ENCODE data around the gene KDM8. TPM values are rescaled to one million over a fixed set of nuclear protein-coding genes. Genes with fewer than 3 reads are reported as not detected.
A peak's percentile ranks its signal among the peaks of the same experiment; 100 is the strongest.

The KDM8 gene
- total RNA-seq, 1 donor from 2014 or later = 9.6 TPM

GRCh38 chr16:27267037-27267677, 63.8 kb downstream of the KDM8 start:
- no peaks in the 10 kb centered on the region for H3K4me1 Mint-ChIP-seq (ENCODE audit: low read depth, unreplicated experiment)
- no peaks in the 10 kb centered on the region for H3K36me3 Mint-ChIP-seq (ENCODE audit: unreplicated experiment)
- TF ChIP-seq, protein P1, sequence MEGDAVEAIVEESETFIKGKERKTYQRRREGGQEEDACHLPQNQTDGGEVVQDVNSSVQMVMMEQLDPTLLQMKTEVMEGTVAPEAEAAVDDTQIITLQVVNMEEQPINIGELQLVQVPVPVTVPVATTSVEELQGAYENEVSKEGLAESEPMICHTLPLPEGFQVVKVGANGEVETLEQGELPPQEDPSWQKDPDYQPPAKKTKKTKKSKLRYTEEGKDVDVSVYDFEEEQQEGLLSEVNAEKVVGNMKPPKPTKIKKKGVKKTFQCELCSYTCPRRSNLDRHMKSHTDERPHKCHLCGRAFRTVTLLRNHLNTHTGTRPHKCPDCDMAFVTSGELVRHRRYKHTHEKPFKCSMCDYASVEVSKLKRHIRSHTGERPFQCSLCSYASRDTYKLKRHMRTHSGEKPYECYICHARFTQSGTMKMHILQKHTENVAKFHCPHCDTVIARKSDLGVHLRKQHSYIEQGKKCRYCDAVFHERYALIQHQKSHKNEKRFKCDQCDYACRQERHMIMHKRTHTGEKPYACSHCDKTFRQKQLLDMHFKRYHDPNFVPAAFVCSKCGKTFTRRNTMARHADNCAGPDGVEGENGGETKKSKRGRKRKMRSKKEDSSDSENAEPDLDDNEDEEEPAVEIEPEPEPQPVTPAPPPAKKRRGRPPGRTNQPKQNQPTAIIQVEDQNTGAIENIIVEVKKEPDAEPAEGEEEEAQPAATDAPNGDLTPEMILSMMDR (IDR thresholded peaks at IDR 0.05; ENCODE audit: partially characterized antibody, unreplicated experiment) = no peak
- H3K27ac Mint-ChIP-seq (ENCODE audit: unreplicated experiment) = no peak overlapping the region
- peak overlapping the region; percentile 39 for H3K4me3 Mint-ChIP-seq (ENCODE audit: unreplicated experiment)
- no peak for DNase-seq
- peaks cover 2% of the 10 kb centered on the region for H3K27me3 Mint-ChIP-seq (ENCODE audit: unreplicated experiment)
- H3K9me3 Mint-ChIP-seq (ENCODE audit: unreplicated experiment) = peaks cover 3% of the 10 kb centered on the region

DNA sequence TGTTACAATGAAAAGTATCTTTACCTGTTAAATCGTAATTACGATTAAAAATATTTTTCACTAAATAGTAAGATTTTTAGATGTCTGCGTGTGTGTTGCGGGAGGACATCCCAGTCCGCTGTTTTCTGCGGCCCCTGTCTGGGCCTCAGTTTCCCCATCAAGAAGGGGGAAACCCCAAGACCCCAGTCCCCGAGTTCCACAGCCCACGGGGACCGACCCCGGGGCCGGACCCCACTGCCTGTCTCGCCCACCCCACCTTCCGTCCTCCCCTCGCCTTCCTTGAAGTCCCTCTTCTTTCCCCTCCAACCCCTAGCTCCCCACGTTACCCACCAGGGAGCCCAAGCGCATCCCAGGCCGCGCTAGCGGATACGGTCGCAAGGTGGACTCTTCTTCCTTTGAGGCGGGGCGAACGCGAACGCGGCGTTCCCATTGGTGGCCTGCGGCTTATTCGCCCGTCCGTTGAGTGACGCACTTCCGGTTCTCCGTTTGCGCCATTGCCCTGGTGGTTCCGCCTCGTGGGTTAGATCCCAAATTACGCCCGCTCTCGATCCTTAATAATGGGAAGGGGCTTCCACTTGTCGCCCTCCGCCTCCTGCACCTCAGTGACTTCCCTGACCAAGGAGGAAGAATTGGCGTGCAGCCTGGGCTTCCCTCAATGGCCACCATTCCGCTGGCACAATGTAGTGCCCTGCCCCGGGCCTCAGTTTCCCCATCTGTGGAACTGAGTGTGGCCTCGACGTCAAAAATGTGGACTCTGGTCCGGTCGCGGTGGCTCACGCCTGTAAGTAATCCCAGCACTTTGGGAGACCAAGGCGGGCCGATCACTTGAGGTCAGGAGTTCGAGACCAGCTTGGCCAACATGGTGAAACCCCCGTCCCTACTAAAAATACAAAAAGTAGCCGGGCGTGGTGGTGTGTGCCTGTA, 65.3 kb downstream of the KDM8 start, which contains the start of gene NSMCE1:
NSMCE1 (minus strand) TSS at position 397 of the 924 bp plus-strand sequence. CDS start 11,202 bp downstream, outside the sequence.
- H3K27ac Mint-ChIP-seq (ENCODE audit: unreplicated experiment) = peak within 1 kb of the TSS; percentile 72

DNA sequence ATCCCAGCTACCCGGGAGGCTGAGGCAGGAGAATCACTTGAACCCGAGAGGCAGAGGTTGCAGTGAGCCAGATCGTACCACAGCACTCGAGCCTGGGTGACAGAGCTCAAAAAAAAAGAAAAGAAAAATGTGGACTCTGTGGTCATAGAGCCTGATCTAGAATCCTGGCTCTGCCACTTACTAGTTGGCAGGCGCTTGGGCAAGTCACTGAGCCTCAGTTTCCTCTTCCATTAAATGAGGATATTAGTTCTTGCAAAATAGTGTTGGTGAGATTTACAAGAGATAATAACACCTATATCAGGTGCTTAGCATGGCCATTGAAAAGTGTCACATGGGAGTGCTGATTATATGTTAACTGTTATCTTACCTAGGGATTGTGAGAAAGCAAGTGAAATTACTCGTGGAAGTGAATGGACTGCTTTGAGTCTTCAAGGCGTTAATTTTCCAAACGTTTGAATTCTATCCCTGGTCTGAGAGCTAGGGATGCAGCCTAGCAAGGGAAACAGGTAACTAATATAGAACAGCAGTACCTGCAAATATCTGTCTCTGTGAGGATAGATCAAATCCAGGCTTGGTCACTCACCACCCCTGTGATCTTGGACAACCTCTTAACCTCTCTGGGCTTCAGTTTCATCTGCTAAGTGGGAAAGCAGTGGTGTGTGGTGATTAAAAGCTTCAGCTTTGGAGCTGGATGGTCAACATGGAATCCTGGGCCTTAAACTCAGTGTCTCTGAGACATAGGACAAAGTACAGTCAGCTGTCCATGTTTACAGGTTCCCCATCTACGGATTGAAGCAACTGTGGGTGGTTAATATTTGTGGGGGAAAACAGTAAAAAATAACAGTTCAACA, 66.2 kb downstream of the KDM8 start:
- TF ChIP-seq, protein P1 (IDR thresholded peaks at IDR 0.05; ENCODE audit: partially characterized antibody, unreplicated experiment) = no peak
- peaks cover 3% of the 10 kb centered on the region for H3K9me3 Mint-ChIP-seq (ENCODE audit: unreplicated experiment)
- DNase-seq = no peak
- no peaks in the 10 kb centered on the region for H3K36me3 Mint-ChIP-seq (ENCODE audit: unreplicated experiment)
- peaks cover 2% of the 10 kb centered on the region for H3K27me3 Mint-ChIP-seq (ENCODE audit: unreplicated experiment)
- H3K4me3 Mint-ChIP-seq (ENCODE audit: unreplicated experiment) = peak overlapping the region; percentile 93
- H3K27ac Mint-ChIP-seq (ENCODE audit: unreplicated experiment) = no peak overlapping the region
- no peaks in the 10 kb centered on the region for H3K4me1 Mint-ChIP-seq (ENCODE audit: low read depth, unreplicated experiment)

More for the DNA sequence above, 65.3 kb downstream of the KDM8 start, which contains the start of gene NSMCE1:
- no peaks in the 10 kb centered on the region for H3K4me1 Mint-ChIP-seq (ENCODE audit: low read depth, unreplicated experiment)
- peak within 1 kb of the TSS; percentile 93 for H3K4me3 Mint-ChIP-seq (ENCODE audit: unreplicated experiment)
- peak; percentile 98 for DNase-seq
- TF ChIP-seq, protein P1 (IDR thresholded peaks at IDR 0.05; ENCODE audit: partially characterized antibody, unreplicated experiment) = no peak
- peaks cover 3% of the 10 kb centered on the region for H3K9me3 Mint-ChIP-seq (ENCODE audit: unreplicated experiment)
- H3K36me3 Mint-ChIP-seq (ENCODE audit: unreplicated experiment) = no peaks in the 10 kb centered on the region
- H3K27me3 Mint-ChIP-seq (ENCODE audit: unreplicated experiment) = peaks cover 2% of the 10 kb centered on the region

DNA sequence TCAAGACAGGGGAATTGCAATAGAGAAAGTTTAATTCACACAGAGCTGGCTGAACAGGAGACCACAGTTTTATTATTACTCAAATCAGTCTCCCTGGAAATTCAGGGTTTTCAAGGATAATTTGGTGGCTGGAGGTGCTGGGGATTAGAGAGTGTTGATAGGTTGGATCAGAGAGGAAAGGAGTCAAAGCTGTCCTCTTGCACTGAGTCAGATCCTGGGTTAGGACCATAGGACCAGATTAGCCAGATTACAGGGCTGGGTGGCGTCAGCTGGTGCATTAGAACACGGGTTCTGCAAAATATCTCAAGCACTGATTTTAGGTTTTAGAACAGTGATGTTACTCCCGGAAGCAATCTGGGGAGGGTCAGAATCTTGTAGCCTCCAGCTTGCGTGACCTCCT, 67.0 kb downstream of the KDM8 start:
- no peaks in the 10 kb centered on the region for H3K4me1 Mint-ChIP-seq (ENCODE audit: low read depth, unreplicated experiment)
- no peak for DNase-seq
- H3K27me3 Mint-ChIP-seq (ENCODE audit: unreplicated experiment) = peaks cover 2% of the 10 kb centered on the region
- peaks cover 3% of the 10 kb centered on the region for H3K9me3 Mint-ChIP-seq (ENCODE audit: unreplicated experiment)
- H3K4me3 Mint-ChIP-seq (ENCODE audit: unreplicated experiment) = no peak overlapping the region
- no peak overlapping the region for H3K27ac Mint-ChIP-seq (ENCODE audit: unreplicated experiment)
- TF ChIP-seq, protein P1 (IDR thresholded peaks at IDR 0.05; ENCODE audit: partially characterized antibody, unreplicated experiment) = no peak
- no peaks in the 10 kb centered on the region for H3K36me3 Mint-ChIP-seq (ENCODE audit: unreplicated experiment)

Other genes with a start within 250 kb of the KDM8 start
- not detected for gene C16orf82, start 136.6 kb upstream of the KDM8 start, total RNA-seq (ENCODE audit: unreplicated experiment)
- 32.7 TPM for gene NSMCE1, start 65.2 kb downstream of the KDM8 start, total RNA-seq (ENCODE audit: unreplicated experiment)
- gene IL4R, start 110.4 kb downstream of the KDM8 start, total RNA-seq (ENCODE audit: unreplicated experiment) = 10.8 TPM
- gene IL21R, start 198.6 kb downstream of the KDM8 start, total RNA-seq (ENCODE audit: unreplicated experiment) = 0.86 TPM

Data from glutamatergic neuron (in vitro differentiated cells).